H1 (cell line): ENCODE results near the gene CPLANE2. TPM values are rescaled to one million over a fixed set of nuclear protein-coding genes. Genes with fewer than 3 reads are reported as not detected.
A peak's percentile ranks its signal among the peaks of the same experiment; 100 is the strongest.

ENCODE experiments used
- BACH1 ChIP-seq: IDR thresholded peaks from 2 replicates; pipeline ENCODE4 v1.6.1; 2012; ENCODE audit warnings: low read length, improper control_type of control experiment
- BCL11A ChIP-seq, 2 experiments: IDR thresholded peaks; one replicate each; pipeline ENCODE4 v1.6.1; 2011; ENCODE audit warnings: low read depth in 2 of 2, low read length in 2 of 2, mild to moderate bottlenecking in 2 of 2
- CHD1 ChIP-seq: IDR thresholded peaks from 2 replicates; pipeline ENCODE4 v1.6.1; 2012; ENCODE audit warnings: low read depth, low read length, improper control_type of control experiment
- EP300 ChIP-seq, 2 experiments: IDR thresholded peaks; 1 replicate in 1 of 2; 2 replicates in 1 of 2; pipeline ENCODE4 v1.6.1; 2011 to 2012; ENCODE audit warnings: low read depth in 2 of 2, low read length in 2 of 2, mild to moderate bottlenecking in 2 of 2, borderline replicate concordance in 1 of 2, inconsistent platforms in 1 of 2, moderate library complexity in 1 of 2
- NRF1 ChIP-seq: IDR thresholded peaks from 2 replicates; pipeline ENCODE4 v1.6.1; 2011; ENCODE audit warnings: mild to moderate bottlenecking, low read depth, low read length, improper control_type of control experiment
- PHF8 ChIP-seq: fragments of 200-600 bp; sonication (generic); conservative IDR thresholded peaks from 2 replicates; pipeline ENCODE4 v1.7.1; 2012; ENCODE audit warnings: low read depth, mild to moderate bottlenecking, inconsistent platforms, low read length, moderate library complexity
- POLR2AphosphoS5 ChIP-seq: IDR thresholded peaks from 2 replicates; pipeline ENCODE4 v1.6.1; 2011; ENCODE audit warnings: low read depth, low read length
- RBBP5 ChIP-seq: IDR thresholded peaks from 2 replicates; pipeline ENCODE4 v1.7.1; 2012; ENCODE audit warnings: low read depth, mild to moderate bottlenecking, inconsistent platforms, low read length, moderate library complexity, borderline replicate concordance
- RXRA ChIP-seq: IDR thresholded peaks from 2 replicates; pipeline ENCODE4 v1.6.1; 2011; ENCODE audit warnings: low read depth, mild to moderate bottlenecking, low read length, moderate library complexity; ENCODE audit not compliant: insufficient read depth
- SIRT6 ChIP-seq: IDR thresholded peaks from one replicate; pipeline ENCODE4 v1.7.1; 2012; ENCODE audit warnings: low read length, inconsistent platforms
- SUZ12 ChIP-seq: fragments of 200-600 bp; sonication (generic); IDR thresholded peaks from 2 replicates; pipeline ENCODE4 v1.6.1; 2012; ENCODE audit warnings: mild to moderate bottlenecking, inconsistent platforms, low read length, moderate library complexity, mixed read lengths
- YY1 ChIP-seq: IDR thresholded peaks from 2 replicates; pipeline ENCODE4 v1.6.1; 2011; ENCODE audit warnings: low read depth, mild to moderate bottlenecking, low read length
- polyA plus RNA-seq, 7 experiments: library from polyadenylated mRNA; depleted of rRNA in 3 of 7; stranded (reverse) in 5 of 7; unstranded in 2 of 7; fragments of >200 nt in 5 of 7; fragments of 200-250 nt in 2 of 7; gene quantifications; 1 replicate in 5 of 7; 2 replicates in 1 of 7; 4 replicates in 1 of 7; pipeline versions ENCODE4 v1.2.1 to v1.2.3, GENCODE V29; 2011 to 2013; ENCODE audit warnings: missing spikeins in 2 of 7, mixed read lengths in 2 of 7
- total RNA-seq: library from RNA; stranded (reverse); fragmentation: NEBNext Ultra II Directional; extraction: Animal tissue kit (Norgen Biotek cat#: 25700); gene quantifications from 2 replicates; pipeline ENCODE4 v1.2.1, GENCODE V29; 2021
- TF ChIP-seq, protein P1 (sequence below): IDR thresholded peaks from 2 replicates; pipeline ENCODE4 v1.6.1; 2011; ENCODE audit warnings: low read length, improper control_type of control experiment

The CPLANE2 gene
- total and polyA plus RNA-seq, 2 of the 8 experiments (the other 6 are each of a cell fraction or from before 2014, with no cell fraction given) = 2.3 to 2.5 TPM

DNA sequence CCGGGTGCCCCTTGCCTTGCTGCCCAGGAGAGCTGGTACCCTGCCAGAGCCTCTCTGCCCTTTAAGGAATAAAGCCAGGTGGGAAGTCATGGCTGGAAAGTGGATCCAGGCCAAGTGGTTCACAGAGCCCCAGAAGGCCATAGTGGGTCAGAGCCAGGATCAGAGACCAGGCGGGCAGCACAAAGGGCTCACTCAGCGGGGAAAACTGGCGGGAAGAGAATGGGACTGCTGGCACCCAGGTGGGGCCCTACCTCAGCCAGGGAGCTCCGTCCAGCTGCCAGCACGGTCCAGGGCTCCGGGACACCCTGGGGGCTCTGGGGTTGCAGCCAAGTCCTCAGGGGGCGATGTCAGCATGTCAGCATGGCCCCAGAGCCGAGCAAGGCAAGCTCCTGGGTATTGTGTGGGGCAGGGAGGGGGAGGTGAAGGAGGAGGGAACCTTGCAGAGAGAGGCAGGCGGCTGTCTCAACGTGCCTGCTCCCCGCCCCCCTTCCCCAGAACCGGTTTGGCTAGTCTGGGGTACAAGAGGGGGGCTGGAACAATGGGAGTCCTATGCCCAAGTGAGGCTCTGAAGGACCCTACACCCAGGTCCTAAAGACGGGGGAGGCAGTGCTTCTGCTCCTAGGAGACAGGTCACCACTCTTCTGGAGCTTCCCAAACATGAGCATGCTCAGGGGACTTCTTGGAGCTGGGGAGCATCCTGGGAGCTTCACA, 24.6 kb downstream of the CPLANE2 start, which contains the start of gene ARHGEF19 (continued):
- TF ChIP-seq SIRT6 (no peak), NRF1 (no peak), PHF8 (no peak; the same call in 1 of the 2 replicates), RBBP5 (peak; percentile 97), SUZ12 (no peak), YY1 (no peak), BACH1 (no peak), EP300 (IDR thresholded peaks at IDR 0.05; ENCODE audit: borderline replicate concordance in 1 of 2, low read depth in 2 of 2, low read length in 2 of 2) (peak; percentile 83 to 89; a peak in 2 of 3 replicates), RXRA (no peak), POLR2AphosphoS5 (peak; percentile 84), CHD1 (no peak), BCL11A (IDR thresholded peaks at IDR 0.05; ENCODE audit: low read depth in 2 of 2, low read length in 2 of 2) (no peak)
- TF ChIP-seq, protein P1, sequence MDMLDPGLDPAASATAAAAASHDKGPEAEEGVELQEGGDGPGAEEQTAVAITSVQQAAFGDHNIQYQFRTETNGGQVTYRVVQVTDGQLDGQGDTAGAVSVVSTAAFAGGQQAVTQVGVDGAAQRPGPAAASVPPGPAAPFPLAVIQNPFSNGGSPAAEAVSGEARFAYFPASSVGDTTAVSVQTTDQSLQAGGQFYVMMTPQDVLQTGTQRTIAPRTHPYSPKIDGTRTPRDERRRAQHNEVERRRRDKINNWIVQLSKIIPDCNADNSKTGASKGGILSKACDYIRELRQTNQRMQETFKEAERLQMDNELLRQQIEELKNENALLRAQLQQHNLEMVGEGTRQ = no peak
